K562 (cell line): ENCODE data around the gene OBSCN. TPM values are rescaled to one million over a fixed set of nuclear protein-coding genes. Genes with fewer than 3 reads are reported as not detected.

Experiments
- ATF1 ChIP-seq, 2 experiments: fragments of 450-650 bp in 1 of 2; IDR thresholded peaks; 2 replicates each; pipeline ENCODE4 v1.6.1; 2016; ENCODE audit warnings: missing compliant biosample characterization in 1 of 2, missing genetic modification characterization in 1 of 2
- CBX3 ChIP-seq, 2 experiments: IDR thresholded peaks; 1 replicate in 1 of 2; 2 replicates in 1 of 2; pipeline ENCODE4 v1.6.1; 2012; ENCODE audit warnings: inconsistent platforms in 2 of 2, low read length in 2 of 2, borderline replicate concordance in 1 of 2, control low read depth in 1 of 2
- CCNT2 ChIP-seq: IDR thresholded peaks from 2 replicates; pipeline ENCODE4 v1.6.1; 2011; ENCODE audit warnings: borderline replicate concordance, low read depth, mild to moderate bottlenecking, moderate library complexity, mixed read lengths, low read length; ENCODE audit not compliant: insufficient read length; ENCODE audit errors: extremely low read depth
- ELF1 ChIP-seq: fragments of 200-800 bp; sonication (Bioruptor generic); IDR thresholded peaks from 2 replicates; pipeline ENCODE4 v1.6.1; 2016; ENCODE audit warnings: missing genetic modification characterization, missing compliant biosample characterization
- FOSL1 ChIP-seq: fragments of 200-800 bp; sonication (Bioruptor generic); conservative IDR thresholded peaks from 2 replicates; pipeline ENCODE4 v1.6.1; 2016; ENCODE audit warnings: missing genetic modification characterization, missing compliant biosample characterization
- HNRNPK ChIP-seq: fragments of 200-400 bp; formaldehyde crosslinking; IDR thresholded peaks from one replicate; pipeline ENCODE4 v1.6.1; 2018; ENCODE audit warnings: mild to moderate bottlenecking, low read depth, low read length; ENCODE audit not compliant: poor library complexity, severe bottlenecking
- JUND ChIP-seq, 2 experiments: IDR thresholded peaks; 2 replicates in 1 of 2; 3 replicates in 1 of 2; pipeline ENCODE4 v1.6.1; 2011; ENCODE audit warnings: borderline replicate concordance in 2 of 2, low read depth in 2 of 2, low read length in 2 of 2, improper control_type of control experiment in 1 of 2, missing biosample characterization in 1 of 2, missing genetic modification characterization in 1 of 2, missing genetic modification reagents in 1 of 2
- KLF10 ChIP-seq: fragments of 250-450 bp; sonication (Bioruptor Pico); IDR thresholded peaks from 2 replicates; pipeline ENCODE4 v1.6.1; 2021; ENCODE audit warnings: matching md5 sums
- NCOA4 ChIP-seq: fragments of 450-650 bp; IDR thresholded peaks from 2 replicates; pipeline ENCODE4 v1.6.1; 2018; ENCODE audit warnings: mild to moderate bottlenecking; ENCODE audit not compliant: partially characterized antibody
- NRF1 ChIP-seq, 2 experiments: fragments of 450-650 bp; IDR thresholded peaks in 1 of 2; conservative IDR thresholded peaks in 1 of 2; 2 replicates each; pipeline ENCODE4 v1.6.1; 2014; ENCODE audit warnings: mild to moderate bottlenecking in 2 of 2
- PTBP1 ChIP-seq: fragments of 200-400 bp; formaldehyde crosslinking; IDR thresholded peaks from 2 replicates; pipeline ENCODE4 v1.6.1; 2017; ENCODE audit warnings: low read depth, low read length
- RAD21 ChIP-seq, 2 experiments: fragments of 250-450 bp in 1 of 2; fragments of 450-650 bp in 1 of 2; sonication (Bioruptor Pico) in 1 of 2; formaldehyde crosslinking in 1 of 2; IDR thresholded peaks in 1 of 2; conservative IDR thresholded peaks in 1 of 2; 2 replicates each; pipeline versions ENCODE4 v1.4.0 to v1.8.0; 2020 to 2022; ENCODE audit warnings: mild to moderate bottlenecking in 2 of 2, moderate library complexity in 1 of 2
- SP2 ChIP-seq: IDR thresholded peaks from 2 replicates; pipeline ENCODE4 v1.6.1; 2011; ENCODE audit warnings: mild to moderate bottlenecking, low read depth, low read length, moderate library complexity; ENCODE audit not compliant: poor library complexity, severe bottlenecking; ENCODE audit errors: extremely low read depth
- ZEB2 ChIP-seq: fragments of 450-650 bp; IDR thresholded peaks from 2 replicates; pipeline ENCODE4 v1.6.1; 2016
- ZNF133 ChIP-seq: fragments of 250-450 bp; sonication (Bioruptor Pico); IDR thresholded peaks from 2 replicates; pipeline ENCODE4 v1.4.0; 2020; ENCODE audit warnings: mild to moderate bottlenecking
- polyA plus RNA-seq, 8 experiments: library from polyadenylated mRNA; depleted of rRNA in 4 of 8; stranded (reverse) in 5 of 8; unstranded in 3 of 8; fragments of >200 nt; fragmentation: Nextera tagmentation in 2 of 8; fragmentation: Illumina TruSeq in 1 of 8; extraction: Ambion mirVana in 2 of 8; extraction: Trizol in 1 of 8; gene quantifications; 2 replicates each; pipeline versions ENCODE4 v1.2.1 to v1.2.3, GENCODE V29; 2011 to 2014; ENCODE audit warnings: inconsistent platforms in 1 of 8, missing spikeins in 1 of 8
- total RNA-seq, 7 experiments: library from RNA; depleted of rRNA in 6 of 7; stranded (reverse); fragments of >200 nt in 6 of 7; fragmentation: Illumina TruSeq in 2 of 7; extraction: Trizol in 2 of 7; gene quantifications; 2 replicates each; pipeline versions ENCODE4 v1.2.1 to v1.2.3, GENCODE V29; 2011 to 2021; ENCODE audit warnings: low replicate concordance in 1 of 7
- TF ChIP-seq, protein P1 (sequence below): fragments of 250-450 bp; sonication (Bioruptor Pico); IDR thresholded peaks from 2 replicates; pipeline ENCODE4 v1.4.0; 2020
- TF ChIP-seq, protein P2 (sequence below): fragments of 250-450 bp; sonication (Bioruptor Pico); IDR thresholded peaks from 2 replicates; pipeline ENCODE4 v1.8.0; 2021; ENCODE audit warnings: moderate library complexity, mild to moderate bottlenecking, inconsistent platforms
- TF ChIP-seq, protein P3 (sequence below), 2 experiments: IDR thresholded peaks; 2 replicates each; pipeline ENCODE4 v1.6.1; 2011; ENCODE audit warnings: borderline replicate concordance in 1 of 2, control low read depth in 1 of 2, low read depth in 1 of 2, low read length in 1 of 2, mild to moderate bottlenecking in 1 of 2, mixed read lengths in 1 of 2, moderate library complexity in 1 of 2; ENCODE audit not compliant: insufficient read depth in 1 of 2, insufficient read length in 1 of 2, poor library complexity in 1 of 2, severe bottlenecking in 1 of 2; ENCODE audit errors: extremely low read depth in 1 of 2

The OBSCN gene
- total and polyA plus RNA-seq, 9 of the 15 experiments (the other 6 are each of a cell fraction or from before 2014, with no cell fraction given), result 0.18 to 19.7 (median 3.6) TPM

GRCh38 chr1:228289996-228290881 lies 82.4 kb downstream of the OBSCN start (continued):
- TF ChIP-seq, protein P1, sequence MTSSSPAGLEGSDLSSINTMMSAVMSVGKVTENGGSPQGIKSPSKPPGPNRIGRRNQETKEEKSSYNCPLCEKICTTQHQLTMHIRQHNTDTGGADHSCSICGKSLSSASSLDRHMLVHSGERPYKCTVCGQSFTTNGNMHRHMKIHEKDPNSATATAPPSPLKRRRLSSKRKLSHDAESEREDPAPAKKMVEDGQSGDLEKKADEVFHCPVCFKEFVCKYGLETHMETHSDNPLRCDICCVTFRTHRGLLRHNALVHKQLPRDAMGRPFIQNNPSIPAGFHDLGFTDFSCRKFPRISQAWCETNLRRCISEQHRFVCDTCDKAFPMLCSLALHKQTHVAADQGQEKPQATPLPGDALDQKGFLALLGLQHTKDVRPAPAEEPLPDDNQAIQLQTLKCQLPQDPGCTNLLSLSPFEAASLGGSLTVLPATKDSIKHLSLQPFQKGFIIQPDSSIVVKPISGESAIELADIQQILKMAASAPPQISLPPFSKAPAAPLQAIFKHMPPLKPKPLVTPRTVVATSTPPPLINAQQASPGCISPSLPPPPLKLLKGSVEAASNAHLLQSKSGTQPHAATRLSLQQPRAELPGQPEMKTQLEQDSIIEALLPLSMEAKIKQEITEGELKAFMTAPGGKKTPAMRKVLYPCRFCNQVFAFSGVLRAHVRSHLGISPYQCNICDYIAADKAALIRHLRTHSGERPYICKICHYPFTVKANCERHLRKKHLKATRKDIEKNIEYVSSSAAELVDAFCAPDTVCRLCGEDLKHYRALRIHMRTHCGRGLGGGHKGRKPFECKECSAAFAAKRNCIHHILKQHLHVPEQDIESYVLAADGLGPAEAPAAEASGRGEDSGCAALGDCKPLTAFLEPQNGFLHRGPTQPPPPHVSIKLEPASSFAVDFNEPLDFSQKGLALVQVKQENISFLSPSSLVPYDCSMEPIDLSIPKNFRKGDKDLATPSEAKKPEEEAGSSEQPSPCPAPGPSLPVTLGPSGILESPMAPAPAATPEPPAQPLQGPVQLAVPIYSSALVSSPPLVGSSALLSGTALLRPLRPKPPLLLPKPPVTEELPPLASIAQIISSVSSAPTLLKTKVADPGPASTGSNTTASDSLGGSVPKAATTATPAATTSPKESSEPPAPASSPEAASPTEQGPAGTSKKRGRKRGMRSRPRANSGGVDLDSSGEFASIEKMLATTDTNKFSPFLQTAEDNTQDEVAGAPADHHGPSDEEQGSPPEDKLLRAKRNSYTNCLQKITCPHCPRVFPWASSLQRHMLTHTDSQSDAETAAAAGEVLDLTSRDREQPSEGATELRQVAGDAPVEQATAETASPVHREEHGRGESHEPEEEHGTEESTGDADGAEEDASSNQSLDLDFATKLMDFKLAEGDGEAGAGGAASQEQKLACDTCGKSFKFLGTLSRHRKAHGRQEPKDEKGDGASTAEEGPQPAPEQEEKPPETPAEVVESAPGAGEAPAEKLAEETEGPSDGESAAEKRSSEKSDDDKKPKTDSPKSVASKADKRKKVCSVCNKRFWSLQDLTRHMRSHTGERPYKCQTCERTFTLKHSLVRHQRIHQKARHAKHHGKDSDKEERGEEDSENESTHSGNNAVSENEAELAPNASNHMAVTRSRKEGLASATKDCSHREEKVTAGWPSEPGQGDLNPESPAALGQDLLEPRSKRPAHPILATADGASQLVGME (CRISPR knock-in tag), result no peak
- TF ChIP-seq NRF1 (conservative IDR thresholded peaks at IDR 0.05 in 1 of 2, IDR thresholded peaks at IDR 0.05 in 1 of 2) (no peak), SP2 (no peak), ATF1 (CRISPR knock-in tag; IDR thresholded peaks at IDR 0.05) (no peak), ATF1 (tag; IDR thresholded peaks at IDR 0.05) (peak; percentile 37; the same call in 1 of the 2 replicates), ELF1 (tag) (no peak), ZNF133 (CRISPR knock-in tag) (no peak), JUND (IDR thresholded peaks at IDR 0.05; ENCODE audit: borderline replicate concordance, low read depth, low read length) (peak; percentile 24; the same call in 1 of the 2 replicates), JUND (tag; IDR thresholded peaks at IDR 0.05; ENCODE audit: borderline replicate concordance, low read depth, low read length) (no peak), HNRNPK (no peak), KLF10 (CRISPR knock-in tag) (no peak), CBX3 (IDR thresholded peaks at IDR 0.05; ENCODE audit: borderline replicate concordance in 1 of 2, low read length in 2 of 2) (0 out of 3 replicates have a peak, but pooled peaks of 1 of the 2 experiments have one; percentile 28), FOSL1 (no peak), NCOA4 (no peak), RAD21 (CRISPR knock-in tag; conservative IDR thresholded peaks at IDR 0.05 in 1 of 2, IDR thresholded peaks at IDR 0.05 in 1 of 2) (peak in 1 of 2 experiments; percentile 22; a peak in 1 of 4 replicates), ZEB2 (peak; percentile 64; the same call in 1 of the 2 replicates), PTBP1 (no peak), CCNT2 (peak; percentile 14)
- TF ChIP-seq, protein P2, sequence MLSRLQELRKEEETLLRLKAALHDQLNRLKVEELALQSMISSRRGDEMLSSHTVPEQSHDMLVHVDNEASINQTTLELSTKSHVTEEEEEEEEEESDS, result no peak
- TF ChIP-seq, protein P3, sequence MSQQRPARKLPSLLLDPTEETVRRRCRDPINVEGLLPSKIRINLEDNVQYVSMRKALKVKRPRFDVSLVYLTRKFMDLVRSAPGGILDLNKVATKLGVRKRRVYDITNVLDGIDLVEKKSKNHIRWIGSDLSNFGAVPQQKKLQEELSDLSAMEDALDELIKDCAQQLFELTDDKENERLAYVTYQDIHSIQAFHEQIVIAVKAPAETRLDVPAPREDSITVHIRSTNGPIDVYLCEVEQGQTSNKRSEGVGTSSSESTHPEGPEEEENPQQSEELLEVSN (IDR thresholded peaks at IDR 0.05; ENCODE audit: borderline replicate concordance in 1 of 2, extremely low read depth in 1 of 2, insufficient read depth in 1 of 2, insufficient read length in 1 of 2, low read depth in 1 of 2, low read length in 1 of 2, poor library complexity in 1 of 2, severe bottlenecking in 1 of 2), result peak in 1 of 2 experiments; percentile 6
